HG02588 (cell line): ENCODE measurements around the gene SYT14.
"Not testable (repeated sequence)": the region's sequence is repeated elsewhere in the genome, so short reads cannot be mapped to it uniquely, and the experiment has no call there.

Experiments
- ATAC-seq: cut with Tn5 transposase; IDR thresholded peaks from one replicate; pipeline ENCODE4 v1.9.1; 2021; ENCODE audit warnings: mild to moderate bottlenecking, moderate library complexity; ENCODE audit not compliant: unreplicated experiment

The SYT14 gene

GRCh38 chr1:210099921-210100320 lies 161.9 kb downstream of the SYT14 start:
- ATAC-seq, result no peak

DNA sequence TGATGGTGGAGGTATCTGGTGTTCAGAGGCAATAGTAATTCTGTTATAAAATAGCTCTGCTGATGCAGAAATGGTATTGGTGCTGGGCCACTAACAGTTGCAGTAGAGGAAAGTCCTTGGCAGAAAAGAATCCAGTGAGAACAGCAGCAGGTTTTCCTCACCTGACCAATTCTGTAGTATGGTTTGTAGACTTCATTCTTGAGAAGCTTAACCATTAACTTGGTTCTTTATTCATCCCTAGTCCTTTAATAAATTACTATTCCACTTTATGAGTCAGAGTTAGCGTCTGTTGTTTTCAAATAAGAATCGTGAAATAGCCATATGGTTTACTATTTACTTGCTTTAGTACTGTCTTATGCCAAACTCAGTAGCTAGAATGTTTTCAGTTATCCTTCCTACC lies 166.1 kb downstream of the SYT14 start:
- ATAC-seq, result no peak

GRCh38 chr1:210112906-210113305 lies 174.9 kb downstream of the SYT14 start:
- ATAC-seq, result not testable (repeated sequence)

GRCh38 chr1:210117198-210117597 lies 179.2 kb downstream of the SYT14 start:
- ATAC-seq, result no peak

DNA sequence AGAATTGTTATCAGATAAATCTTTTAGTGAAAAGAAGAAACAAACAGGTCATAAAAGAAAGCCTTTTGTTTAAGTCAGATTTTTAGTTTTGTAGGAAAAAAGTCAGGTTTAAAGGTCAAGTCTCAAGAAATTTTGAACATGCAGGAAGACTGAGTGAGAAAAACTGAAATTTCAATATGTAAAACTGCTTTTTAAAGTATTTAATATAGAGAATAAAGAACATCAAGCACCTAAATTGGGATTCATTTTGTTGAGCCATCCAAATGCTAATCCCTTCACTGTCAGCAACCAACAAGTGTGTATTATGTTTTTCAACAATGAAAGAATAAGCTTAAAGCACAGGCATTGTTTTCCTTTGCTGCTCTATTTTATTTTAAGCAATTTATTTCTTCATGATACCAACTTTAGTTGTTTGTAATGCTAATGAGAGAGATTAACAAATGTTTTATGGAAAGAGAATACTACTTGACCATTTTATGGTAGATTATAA lies 179.7 kb downstream of the SYT14 start:
- no peak for ATAC-seq

DNA sequence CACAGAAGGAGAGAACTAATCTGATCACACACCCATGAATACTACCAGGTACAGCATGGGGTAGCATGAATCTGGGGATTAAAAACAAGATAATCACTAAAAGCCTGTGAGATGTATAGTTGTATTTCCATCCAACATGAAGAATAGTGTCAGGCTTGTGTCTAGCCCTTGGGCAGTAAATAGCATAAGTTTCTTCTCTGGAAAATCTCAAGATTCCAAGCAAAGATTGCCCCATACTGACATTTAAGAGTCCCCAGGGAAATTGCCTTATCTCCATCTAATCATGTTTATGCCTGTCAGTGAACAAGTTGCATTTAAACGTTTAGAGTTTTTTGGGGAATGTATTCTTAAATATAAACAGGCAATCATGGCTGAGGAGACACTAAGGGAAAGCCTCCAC lies 185.4 kb downstream of the SYT14 start:
- ATAC-seq, result no peak

- ATAC-seq, result no peak
Measured at GRCh38 chr1:210123924-210124589, 186.0 kb downstream of the SYT14 start.

GRCh38 chr1:210124736-210125135 lies 186.7 kb downstream of the SYT14 start:
- no peak for ATAC-seq

DNA sequence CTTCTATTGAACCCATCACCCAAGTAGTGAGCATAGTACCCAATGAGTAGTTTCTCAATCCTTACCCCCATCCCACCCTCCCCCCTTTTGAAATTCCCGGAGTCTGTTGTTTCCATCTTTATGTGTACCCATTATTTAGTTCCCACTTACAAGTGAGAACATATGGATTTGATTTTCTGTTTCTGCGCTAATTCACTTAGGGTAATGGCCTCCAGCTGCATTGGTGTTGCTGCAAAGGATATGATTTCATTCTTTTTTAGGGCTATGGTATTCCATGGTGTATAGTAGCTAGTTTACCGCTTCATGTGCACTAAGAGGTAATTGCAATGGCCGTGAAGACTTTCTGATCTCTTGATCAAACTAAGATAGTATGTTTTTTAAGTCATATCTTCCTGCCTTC lies 187.1 kb downstream of the SYT14 start:
- no peak for ATAC-seq

GRCh38 chr1:210129092-210129491 lies 191.1 kb downstream of the SYT14 start:
- no peak for ATAC-seq

GRCh38 chr1:210129759-210130158 lies 191.7 kb downstream of the SYT14 start:
- peak; percentile 80 for ATAC-seq

DNA sequence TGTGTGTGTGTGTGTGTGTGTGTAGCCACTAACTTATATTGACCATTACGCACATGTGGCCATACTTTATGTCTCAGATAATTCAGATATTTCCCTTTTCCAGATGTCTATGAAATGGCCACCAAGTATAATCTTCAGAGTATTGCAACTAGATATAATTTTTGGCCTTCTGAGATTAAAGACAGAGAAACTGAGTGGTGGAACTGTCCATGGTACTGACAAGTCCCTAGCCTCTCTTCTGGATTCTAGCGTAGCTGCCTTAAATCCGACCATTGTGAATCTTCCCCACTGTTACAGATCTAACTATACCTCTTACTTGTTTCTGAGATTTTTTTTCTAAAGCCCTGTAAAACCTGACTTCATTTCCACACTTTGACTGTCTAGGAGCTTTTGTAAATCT lies 194.6 kb downstream of the SYT14 start:
- ATAC-seq, result no peak

DNA sequence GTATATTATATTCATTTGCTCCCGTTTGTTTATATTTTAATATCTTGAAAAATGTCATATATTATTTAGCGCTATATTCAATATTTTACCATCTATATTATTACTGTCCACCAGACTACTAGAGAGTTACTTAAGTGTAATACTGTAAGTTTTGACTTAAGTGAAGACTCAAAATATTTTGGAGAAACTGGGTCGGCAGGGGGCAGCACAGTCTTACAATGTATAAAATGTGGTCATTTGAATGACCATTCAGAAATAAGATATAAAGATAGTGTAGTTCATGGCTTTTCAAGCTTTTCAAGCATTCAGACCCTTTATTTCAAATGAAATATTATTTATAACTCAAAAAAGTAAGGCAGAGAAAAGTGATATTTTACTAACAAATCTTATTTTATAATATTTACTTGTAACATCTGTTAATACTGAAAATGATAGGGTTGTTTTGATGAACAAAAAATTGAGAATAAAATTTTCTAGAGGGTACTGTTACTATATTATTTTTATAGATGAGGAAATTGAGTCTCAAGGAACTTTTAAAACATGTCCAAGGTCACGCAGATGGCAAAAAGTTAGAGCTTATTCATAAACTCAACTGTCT lies 205.5 kb downstream of the SYT14 start:
- no peak for ATAC-seq

- ATAC-seq, result no peak
Measured at GRCh38 chr1:210144736-210145135, 206.7 kb downstream of the SYT14 start.

GRCh38 chr1:210151052-210151672 lies 213.1 kb downstream of the SYT14 start:
- ATAC-seq, result no peak

DNA sequence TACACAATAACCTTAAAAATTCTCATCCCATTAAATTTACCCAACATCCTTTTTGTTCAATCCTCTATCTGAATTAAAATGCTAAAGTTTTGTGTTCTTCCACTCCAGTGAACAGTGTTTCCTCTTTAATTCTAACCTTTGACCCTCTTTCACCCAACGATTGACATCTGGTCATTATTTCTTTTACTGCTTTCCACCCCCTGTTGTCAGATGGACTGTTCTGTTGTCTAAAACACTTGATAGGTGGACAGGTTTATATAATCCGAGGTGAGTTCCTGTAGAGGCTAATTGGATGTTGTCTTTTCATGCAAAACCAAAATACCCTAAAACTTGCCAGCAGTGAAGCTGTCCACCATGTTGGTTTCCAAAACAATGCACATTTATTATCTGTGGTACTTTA lies 221.2 kb downstream of the SYT14 start:
- no peak for ATAC-seq

GRCh38 chr1:210170220-210170619 lies 232.2 kb downstream of the SYT14 start:
- no peak for ATAC-seq

- ATAC-seq, result no peak
Measured at GRCh38 chr1:210174133-210174532, 236.1 kb downstream of the SYT14 start.

GRCh38 chr1:210185063-210185462 lies 247.0 kb downstream of the SYT14 start:
- no peak for ATAC-seq

DNA sequence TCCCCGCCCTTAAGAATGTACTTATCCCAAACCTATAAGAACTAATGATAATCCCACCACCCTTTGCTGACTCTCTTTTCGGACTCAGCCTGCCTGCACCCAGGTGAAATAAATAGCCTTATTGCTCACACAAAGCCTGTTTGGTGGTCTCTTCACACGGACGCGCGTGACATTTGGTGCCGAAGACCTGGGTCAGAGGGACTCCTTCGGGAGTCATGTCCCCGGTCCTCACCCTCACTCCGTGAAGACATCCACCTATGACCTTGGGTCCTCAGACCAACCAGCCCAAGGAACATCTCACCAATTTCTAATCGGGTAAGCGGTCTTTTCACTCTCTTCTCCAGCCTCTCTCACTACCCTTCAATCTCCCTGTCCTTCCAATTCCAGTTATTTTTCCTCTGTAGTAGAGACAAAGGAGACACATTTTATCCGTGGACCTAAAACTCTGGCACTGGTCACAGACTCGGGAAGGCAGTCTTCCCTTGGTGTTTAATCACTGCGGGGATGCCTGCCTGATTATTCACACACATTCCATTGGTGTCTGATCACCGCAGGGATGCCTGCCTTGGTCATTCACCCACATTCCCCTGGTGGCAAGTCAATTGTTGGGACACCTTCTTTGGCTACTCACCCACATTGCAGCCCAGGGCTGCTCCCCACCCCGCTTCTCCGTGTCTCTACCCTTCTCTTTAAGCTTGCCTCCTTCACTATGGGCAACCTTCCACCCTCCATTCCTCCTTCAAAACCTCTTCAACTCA lies 250.0 kb downstream of the SYT14 start:
- not testable (repeated sequence) for ATAC-seq

DNA sequence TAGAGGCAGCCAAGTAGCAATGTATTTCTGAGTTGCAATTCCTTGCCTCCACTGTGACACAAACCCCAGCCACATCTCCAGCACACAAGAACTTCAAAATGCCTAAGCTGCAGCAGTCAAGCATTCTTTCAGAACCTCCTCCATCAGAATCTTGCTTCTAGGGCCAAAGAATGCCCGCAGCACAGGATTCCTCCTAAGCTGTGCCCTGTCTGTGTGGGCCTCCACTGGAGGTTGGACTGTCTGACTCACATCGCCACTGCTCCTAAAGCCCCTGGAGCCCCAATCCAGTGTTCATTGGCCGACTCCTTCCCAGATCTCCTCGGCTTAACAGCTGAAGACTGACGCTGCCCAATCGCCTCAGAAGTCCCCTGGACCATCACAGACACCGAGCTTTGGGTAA lies 251.4 kb downstream of the SYT14 start:
- no peak for ATAC-seq
